ENCODE measurements around the gene RPRD1A. TPM values are rescaled to one million over a fixed set of nuclear protein-coding genes. Genes with fewer than 3 reads are reported as not detected.

The RPRD1A gene, protein sequence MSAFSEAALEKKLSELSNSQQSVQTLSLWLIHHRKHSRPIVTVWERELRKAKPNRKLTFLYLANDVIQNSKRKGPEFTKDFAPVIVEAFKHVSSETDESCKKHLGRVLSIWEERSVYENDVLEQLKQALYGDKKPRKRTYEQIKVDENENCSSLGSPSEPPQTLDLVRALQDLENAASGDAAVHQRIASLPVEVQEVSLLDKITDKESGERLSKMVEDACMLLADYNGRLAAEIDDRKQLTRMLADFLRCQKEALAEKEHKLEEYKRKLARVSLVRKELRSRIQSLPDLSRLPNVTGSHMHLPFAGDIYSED
- 143 TPM for total RNA-seq

DNA sequence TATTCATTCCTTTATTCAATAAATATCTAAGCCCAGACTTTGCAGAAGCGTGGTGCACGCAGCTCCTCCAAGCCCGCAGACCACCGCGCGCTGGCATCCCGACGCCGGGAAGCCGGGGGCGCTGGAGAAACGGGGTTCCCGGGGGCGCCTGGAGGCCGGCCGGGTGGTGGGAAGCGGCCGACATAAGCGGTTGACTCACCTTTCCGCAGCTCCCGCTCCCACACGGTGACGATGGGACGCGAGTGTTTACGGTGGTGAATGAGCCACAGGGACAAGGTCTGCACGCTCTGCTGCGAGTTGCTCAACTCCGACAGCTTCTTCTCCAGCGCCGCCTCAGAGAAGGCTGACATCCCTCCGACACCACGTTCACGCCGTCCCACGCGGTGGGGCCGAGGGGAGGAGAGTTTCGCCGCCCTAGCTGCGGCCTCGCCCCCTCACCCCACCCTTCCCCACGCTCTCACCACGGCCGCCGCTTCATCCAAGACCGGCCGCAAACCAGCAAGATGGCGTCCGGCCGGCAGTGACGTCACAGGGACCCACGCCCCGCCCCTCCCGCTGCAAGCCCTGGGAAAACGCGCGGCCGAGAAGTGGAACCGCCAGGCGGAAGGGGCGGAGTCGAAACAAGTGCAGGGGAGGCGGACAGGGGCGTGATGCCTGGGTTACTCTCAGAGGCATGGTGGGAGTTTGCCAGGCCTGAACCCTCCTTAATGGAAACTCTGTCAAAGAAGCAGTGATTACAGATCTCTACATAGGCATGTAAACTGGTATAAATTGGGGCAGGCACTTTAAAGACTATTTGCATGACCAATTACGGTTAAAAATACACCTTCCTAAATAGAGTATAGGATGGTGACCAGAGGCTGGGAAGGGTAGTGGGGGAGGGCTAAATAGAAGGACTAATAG, at the start of gene RPRD1A:
RPRD1A (minus strand) TSS at position 505 of the 903 bp plus-strand sequence; CDS start at position 350, 155 bp downstream.

DNA sequence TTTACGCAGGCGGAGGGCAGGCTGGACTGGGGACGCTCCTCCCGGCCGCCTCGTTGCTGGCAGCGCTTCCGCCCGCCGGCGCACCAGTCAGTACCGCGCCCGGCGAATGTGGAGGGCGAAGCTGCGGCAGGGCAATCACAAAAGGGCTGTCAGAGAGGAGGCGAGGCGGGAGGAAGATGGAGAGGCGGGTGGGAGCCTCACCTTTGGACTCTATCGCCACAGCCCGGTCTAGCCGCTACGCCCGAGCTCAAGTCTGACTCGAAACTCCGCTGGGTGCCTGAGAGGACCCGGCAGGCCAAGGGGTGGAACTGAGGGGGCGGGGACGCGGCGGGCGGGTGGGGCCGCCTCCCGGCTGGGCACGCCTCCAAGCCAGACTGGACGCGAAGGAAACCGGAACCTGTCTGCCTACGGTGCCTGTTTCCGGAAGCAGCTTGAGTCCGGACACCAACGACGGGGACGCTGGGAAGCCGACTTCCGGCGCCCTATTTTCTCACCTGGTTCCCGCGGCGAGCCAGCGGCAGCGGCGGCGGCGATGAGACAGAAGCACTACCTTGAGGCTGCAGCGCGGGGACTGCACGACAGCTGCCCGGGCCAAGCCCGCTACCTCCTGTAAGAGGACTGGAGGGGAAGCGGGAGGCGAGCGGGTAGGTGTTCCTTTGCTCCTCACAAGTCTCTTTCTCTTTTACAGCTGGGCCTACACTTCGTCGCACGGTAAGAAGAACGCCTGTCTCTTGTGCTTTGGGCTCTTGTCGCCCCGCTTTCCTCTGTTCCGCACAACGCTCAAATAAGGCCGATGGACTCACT, 95.0 kb downstream of the RPRD1A start, which contains the start of gene RMP24:
RMP24 (plus strand) TSS at position 483 of the 804 bp plus-strand sequence.

Other genes starting within 250 kb of the RPRD1A start
- 197 TPM for gene SLC39A6, start 61.8 kb upstream of the RPRD1A start, total RNA-seq
- gene ELP2, start 62.3 kb upstream of the RPRD1A start, total RNA-seq, result 101 TPM
- 0.69 TPM for gene MOCOS, start 119.9 kb upstream of the RPRD1A start, total RNA-seq
- gene FHOD3, start 230.2 kb upstream of the RPRD1A start, total RNA-seq, result 50.5 TPM